Measurements from ENCODE around the gene ENDOG. TPM values are rescaled to one million over a fixed set of nuclear protein-coding genes. Genes with fewer than 3 reads are reported as not detected.

The ENDOG gene
- total RNA-seq, 2 donors from 2014 or later = 59.5 to 66.4 TPM

GRCh38 chr9:128818839-128819715 lies 777 bp downstream of the ENDOG start:
- peak overlapping the region; percentile 49 to 75 for H3K9ac ChIP-seq (ENCODE audit: low read depth in 2 of 2, low read length in 2 of 2)
- H3K27ac ChIP-seq = peak overlapping the region; percentile 87
- H3K27me3 ChIP-seq = no peaks in the 10 kb centered on the region
- peak; percentile 36 for DNase-seq
- peak overlapping the region; percentile 67 for H3K4me3 ChIP-seq
- TF ChIP-seq CTCF (IDR thresholded peaks at IDR 0.05) = no peak
- intact Hi-C loops (cut with DNase I) = no loop called here
- no peaks in the 10 kb centered on the region for H3K36me3 ChIP-seq
- H3K9me3 ChIP-seq = no peaks in the 10 kb centered on the region
- no peaks in the 10 kb centered on the region for H3K4me1 ChIP-seq

- Histone ChIP-seq H3K4me3 (no peak overlapping the region), H3K9me3 (no peaks in the 10 kb centered on the region), H3K27ac (no peak overlapping the region), H3K4me1 (no peaks in the 10 kb centered on the region), H3K27me3 (no peaks in the 10 kb centered on the region), H3K36me3 (no peaks in the 10 kb centered on the region), H3K9ac (ENCODE audit: low read depth in 2 of 2, low read length in 2 of 2) (no peak overlapping the region)
- TF ChIP-seq CTCF (IDR thresholded peaks at IDR 0.05) = no peak
- intact Hi-C loops (cut with DNase I) = no loop called here
- DNase-seq = peak; percentile 44
These were observed 1.7 kb downstream of the ENDOG start for GRCh38 chr9:128819716-128820664.

GRCh38 chr9:128820665-128821583 lies 2.6 kb downstream of the ENDOG start:
- no peaks in the 10 kb centered on the region for H3K36me3 ChIP-seq
- intact Hi-C loops (cut with DNase I) = no loop called here
- H3K27me3 ChIP-seq = no peaks in the 10 kb centered on the region
- DNase-seq = no peak
- H3K4me3 ChIP-seq = no peak overlapping the region
- H3K4me1 ChIP-seq = no peaks in the 10 kb centered on the region
- H3K9ac ChIP-seq (ENCODE audit: low read depth in 2 of 2, low read length in 2 of 2) = no peak overlapping the region
- no peaks in the 10 kb centered on the region for H3K9me3 ChIP-seq
- no peak for TF ChIP-seq CTCF (IDR thresholded peaks at IDR 0.05)
- no peak overlapping the region for H3K27ac ChIP-seq

GRCh38 chr9:128821584-128822406 lies 3.5 kb downstream of the ENDOG start:
- no peaks in the 10 kb centered on the region for H3K4me1 ChIP-seq
- no peaks in the 10 kb centered on the region for H3K27me3 ChIP-seq
- intact Hi-C loops (cut with DNase I) = no loop called here
- no peak overlapping the region for H3K27ac ChIP-seq
- no peak overlapping the region for H3K4me3 ChIP-seq
- TF ChIP-seq CTCF (IDR thresholded peaks at IDR 0.05) = no peak
- no peak for DNase-seq
- no peaks in the 10 kb centered on the region for H3K9me3 ChIP-seq
- peaks cover 4% of the 10 kb centered on the region for H3K36me3 ChIP-seq
- H3K9ac ChIP-seq (ENCODE audit: low read depth in 2 of 2, low read length in 2 of 2) = no peak overlapping the region
